K562 (cell line): ENCODE results near the gene LCN1. TPM values are rescaled to one million over a fixed set of nuclear protein-coding genes. Genes with fewer than 3 reads are reported as not detected.

Source experiments
- ATAC-seq: fragments of 200-7000 bp; cut with Tn5 transposase; 3 replicates; pipeline ENCODE4 v1.9.1; 2020; ENCODE audit warnings: moderate library complexity
- BruUV-seq: library from RNA; stranded (reverse); fragments of 400-500 nt; replicated peaks from 2 replicates; lab custom pipeline; 2021; lab: Mats Ljungman, UMichigan
- CTCF ChIA-PET: fragments of 300-600 bp; formaldehyde crosslinking; extraction: SDS; loops from one replicate; lab custom pipeline; 2021; ENCODE audit warnings: low intra/inter-chr PET ratio; lab: Yijun Ruan, JAX
- POLR2A ChIA-PET: fragments of 300-600, 350-650 bp; sonication (Branson Sonifier 250); formaldehyde crosslinking; extraction: SDS; loops from one replicate; lab custom pipeline; 2021; ENCODE audit warnings: antibody characterized with exemption, inconsistent platforms; lab: Yijun Ruan, JAX
- DNase-seq, 4 experiments: peaks; one replicate each; pipeline versions ENCODE4 v3.0.0 to v3.0.0-alpha.2; 2011 to 2018; ENCODE audit warnings: low spot score in 3 of 4, mixed read lengths in 3 of 4; ENCODE audit errors: extremely low read depth in 1 of 4
- FAIRE-seq: peaks from 2 replicates; lab custom pipeline; 2011; peaks lifted over from hg19 to GRCh38; lab: Jason Lieb, UNC
- H2AFZ ChIP-seq: 2 replicates; pipeline ENCODE4 v1.6.0; 2011; ENCODE audit warnings: low read depth, low read length, control low read depth, inconsistent platforms
- H3K27ac ChIP-seq: fragments of 200-600 bp; 3 replicates; pipeline ENCODE4 v1.8.0; 2011; ENCODE audit warnings: low read depth, mild to moderate bottlenecking, control low read depth, inconsistent platforms, low read length, moderate library complexity, mixed read lengths; ENCODE audit errors: extremely low read depth
- H3K27me3 ChIP-seq, 2 experiments: fragments of 300-600 bp in 1 of 2; 2 replicates in 1 of 2; 3 replicates in 1 of 2; pipeline versions ENCODE4 v1.6.0 to v1.8.0; 2011; ENCODE audit warnings: inconsistent platforms in 2 of 2, low read length in 2 of 2, mild to moderate bottlenecking in 1 of 2, mixed read lengths in 1 of 2, moderate library complexity in 1 of 2; ENCODE audit not compliant: control insufficient read depth in 2 of 2, insufficient read depth in 2 of 2
- H3K36me3 ChIP-seq: fragments of 300-600 bp; 3 replicates; pipeline ENCODE4 v1.8.0; 2011; ENCODE audit warnings: mild to moderate bottlenecking, low read length, inconsistent platforms; ENCODE audit not compliant: control insufficient read depth, insufficient read depth
- H3K4me1 ChIP-seq, 2 experiments: fragments of 200-600 bp in 1 of 2; replicated peaks in 1 of 2; 2 replicates in 1 of 2; 3 replicates in 1 of 2; pipeline versions ENCODE4 v1.5.1 to v1.8.0; 2011; ENCODE audit warnings: inconsistent platforms in 2 of 2, low read length in 2 of 2, mild to moderate bottlenecking in 1 of 2, mixed read lengths in 1 of 2, moderate library complexity in 1 of 2; ENCODE audit not compliant: control insufficient read depth in 2 of 2, insufficient read depth in 2 of 2
- H3K4me2 ChIP-seq: 2 replicates; pipeline ENCODE4 v1.6.1; 2011; ENCODE audit warnings: low read length, control low read depth, inconsistent platforms, mixed read lengths; ENCODE audit not compliant: insufficient read depth
- H3K4me3 ChIP-seq: fragments of 200-600 bp; sonication (generic), shearing (Covaris generic); 2 replicates; pipeline ENCODE4 v1.5.1; 2016; ENCODE audit warnings: control low read depth, inconsistent platforms
- H3K79me2 ChIP-seq: fragments of 200-600 bp; 3 replicates; pipeline ENCODE4 v1.8.0; 2011; ENCODE audit warnings: low read length, inconsistent platforms; ENCODE audit not compliant: control insufficient read depth, insufficient read depth
- H3K9ac ChIP-seq, 2 experiments: 2 replicates each; pipeline versions ENCODE4 v1.6.0 to v1.6.1; 2011; ENCODE audit warnings: low read depth in 2 of 2, low read length in 2 of 2, control low read depth in 1 of 2, inconsistent platforms in 1 of 2, mild to moderate bottlenecking in 1 of 2, mixed read lengths in 1 of 2; ENCODE audit not compliant: insufficient read depth in 1 of 2
- H3K9me1 ChIP-seq: one replicate; pipeline ENCODE4 v1.6.0; 2011; ENCODE audit warnings: inconsistent platforms, mild to moderate bottlenecking, low read length, moderate library complexity; ENCODE audit not compliant: control insufficient read depth, insufficient read depth
- H3K9me3 ChIP-seq: replicated peaks from 2 replicates; pipeline ENCODE4 v1.5.1; 2011; ENCODE audit warnings: low read depth, low read length, inconsistent platforms; ENCODE audit not compliant: control insufficient read depth, insufficient read depth
- H4K20me1 ChIP-seq: replicated peaks from 2 replicates; pipeline ENCODE4 v1.6.1; 2011; ENCODE audit warnings: low read length, inconsistent platforms, mixed read lengths; ENCODE audit not compliant: control insufficient read depth, insufficient read depth
- EGR1 ChIP-seq: fragments of 450-650 bp; conservative IDR thresholded peaks from 2 replicates; pipeline ENCODE4 v1.6.1; 2017; ENCODE audit warnings: mild to moderate bottlenecking
- MTA1 ChIP-seq: fragments of 450-650 bp; IDR thresholded peaks from 2 replicates; pipeline ENCODE4 v1.6.1; 2017; ENCODE audit warnings: borderline replicate concordance
- NR2C1 ChIP-seq, 2 experiments: fragments of 450-650 bp; IDR thresholded peaks; 2 replicates each; pipeline ENCODE4 v1.6.1; 2017; ENCODE audit warnings: mild to moderate bottlenecking in 2 of 2, antibody characterized with exemption in 1 of 2, inconsistent platforms in 1 of 2, missing compliant biosample characterization in 1 of 2, missing genetic modification characterization in 1 of 2
- POLR2G ChIP-seq: fragments of 200-400 bp; formaldehyde crosslinking; IDR thresholded peaks from 2 replicates; pipeline ENCODE4 v1.6.1; 2017; ENCODE audit warnings: low read depth, mild to moderate bottlenecking, antibody characterized with exemption, low read length, moderate library complexity
- RBFOX2 ChIP-seq: fragments of 200-400 bp; formaldehyde crosslinking; IDR thresholded peaks from 2 replicates; pipeline ENCODE4 v1.6.1; 2017; ENCODE audit warnings: low read depth, mild to moderate bottlenecking, low read length, moderate library complexity
- TEAD4 ChIP-seq, 2 experiments: sonication (generic) in 1 of 2; formaldehyde crosslinking in 1 of 2; IDR thresholded peaks; 2 replicates each; pipeline versions ENCODE4 v1.6.1 to v1.8.0; 2012 to 2022; ENCODE audit warnings: borderline replicate concordance in 1 of 2, inconsistent platforms in 1 of 2, low read length in 1 of 2, mild to moderate bottlenecking in 1 of 2, missing genetic modification reagents in 1 of 2
- WGBS: fragments of 100-300 bp; shearing (Covaris generic); methylation state at CpG from one replicate; pipeline ENCODE4 v1.1.6; 2016; ENCODE audit warnings: low coverage, mixed read lengths; ENCODE audit not compliant: insufficient coverage; ENCODE audit errors: missing lambda C conversion rate; 5-methylcytosine and 5-hydroxymethylcytosine counted together
- in situ Hi-C: fragments of 300-500 bp; cut with MboI; formaldehyde crosslinking; loops from 4 replicates; pipeline ENCODE4 v1.15.0; 2018; ENCODE audit warnings: inconsistent platforms, mixed read lengths
- intact Hi-C: fragments of 100-400 bp; cut with micrococcal nuclease; formaldehyde crosslinking; loops from 2 replicates; pipeline ENCODE4 v1.14.2; 2022
- polyA plus RNA-seq, 8 experiments: library from polyadenylated mRNA; depleted of rRNA in 4 of 8; stranded (reverse) in 5 of 8; unstranded in 3 of 8; fragments of >200 nt; fragmentation: Nextera tagmentation in 2 of 8; fragmentation: Illumina TruSeq in 1 of 8; extraction: Ambion mirVana in 2 of 8; extraction: Trizol in 1 of 8; gene quantifications; 2 replicates each; pipeline versions ENCODE4 v1.2.1 to v1.2.3, GENCODE V29; 2011 to 2014; ENCODE audit warnings: inconsistent platforms in 1 of 8, missing spikeins in 1 of 8
- total RNA-seq, 7 experiments: library from RNA; depleted of rRNA in 6 of 7; stranded (reverse); fragments of >200 nt in 6 of 7; fragmentation: Illumina TruSeq in 2 of 7; extraction: Trizol in 2 of 7; gene quantifications; 2 replicates each; pipeline versions ENCODE4 v1.2.1 to v1.2.3, GENCODE V29; 2011 to 2021; ENCODE audit warnings: low replicate concordance in 1 of 7
- TF ChIP-seq, protein P1 (sequence below): fragments of 250-450 bp; sonication (Bioruptor Pico); IDR thresholded peaks from 2 replicates; pipeline ENCODE4 v1.9.0; 2021; ENCODE audit warnings: mild to moderate bottlenecking, inconsistent platforms

Gene LCN1
- total and polyA plus RNA-seq, 9 of the 15 experiments (the other 6 are each of a cell fraction or from before 2014, with no cell fraction given), result not detected

- peak overlapping the region; percentile 90; the same call in 2 of the 3 replicates for H3K27ac ChIP-seq
- peak overlapping the region; percentile 78; the same call in 1 of the 2 replicates for H3K4me3 ChIP-seq
- peaks cover 42% of the 10 kb centered on the region for H3K36me3 ChIP-seq
- ChIA-PET POLR2A (interaction anchor here (1.0 kb wide), 1 partner anchor 57 kb away, joined by 3 read pairs; no protein-coding TSS in a partner anchor), CTCF (no interaction called here)
- in situ Hi-C loops, result no loop called here
- H3K9ac ChIP-seq, result peak overlapping the region; percentile 92 to 93
- DNase-seq (peak in 2 of 4 experiments; percentile 39 to 45), ATAC-seq (no peak), FAIRE-seq (no peak)
- no peak overlapping the region for H2AFZ ChIP-seq
- H3K27me3 ChIP-seq, result no peaks in the 10 kb centered on the region
- H4K20me1 ChIP-seq, result peaks cover 21% of the 10 kb centered on the region
- WGBS, result 68% methylated on average over 10 of the region's 15 CpGs
- 0 out of 2 replicates have a peak, but pooled peaks have one; percentile 16 for TF ChIP-seq POLR2G
- TF ChIP-seq EGR1, result peak; percentile 75
- TF ChIP-seq MTA1, result no peak
- H3K79me2 ChIP-seq, result peaks cover 41% of the 10 kb centered on the region
- TSS peak; percentile 50 for BruUV-seq
- intact Hi-C loops, result no loop called here
- no peaks in the 10 kb centered on the region for H3K9me3 ChIP-seq
- H3K9me1 ChIP-seq, result no peaks in the 10 kb centered on the region
- H3K4me1 ChIP-seq, result peaks cover 26 to 86% of the 10 kb centered on the region in 2 experiments
- H3K4me2 ChIP-seq, result peak overlapping the region; percentile 88
Measured at GRCh38 chr9:135502168-135502872, 18.9 kb upstream of the LCN1 start.

DNA sequence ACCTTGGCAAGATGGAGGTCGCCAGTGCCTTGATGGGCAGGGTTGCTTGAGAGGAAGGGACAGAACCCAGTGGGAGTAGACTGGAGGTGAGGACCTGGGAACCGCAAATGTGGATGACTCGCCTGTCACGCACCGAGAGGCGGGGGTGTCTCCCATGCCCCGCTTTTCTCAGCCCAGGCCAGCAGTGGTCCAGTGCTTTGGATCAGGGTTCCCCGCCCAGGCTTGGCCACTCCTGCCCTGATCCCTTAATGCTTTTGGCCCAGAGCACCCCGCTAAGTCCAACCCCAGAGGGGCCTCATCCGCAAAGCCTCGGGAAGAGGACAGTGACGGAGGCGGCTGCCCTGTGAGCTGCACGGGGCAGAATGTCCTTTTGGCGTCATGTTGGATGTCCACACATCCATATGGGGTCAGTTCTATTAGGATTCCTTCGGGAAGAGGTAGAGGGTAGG lies 18.3 kb upstream of the LCN1 start:
- Histone ChIP-seq H3K9ac (peak overlapping the region in 1 of 2 experiments; percentile 37; a peak in 1 of 4 replicates), H3K36me3 (peaks cover 42% of the 10 kb centered on the region), H3K27ac (no peak overlapping the region)
- CTCF ChIA-PET, result no interaction called here
- TF ChIP-seq TEAD4 (IDR thresholded peaks at IDR 0.05; ENCODE audit: low read length), result no peak
- TF ChIP-seq TEAD4 (CRISPR knock-in tag; IDR thresholded peaks at IDR 0.05; ENCODE audit: borderline replicate concordance), result no peak
- TF ChIP-seq NR2C1 (IDR thresholded peaks at IDR 0.05), result no peak
- no peak for TF ChIP-seq NR2C1 (tag; IDR thresholded peaks at IDR 0.05)
- TF ChIP-seq, protein P1, sequence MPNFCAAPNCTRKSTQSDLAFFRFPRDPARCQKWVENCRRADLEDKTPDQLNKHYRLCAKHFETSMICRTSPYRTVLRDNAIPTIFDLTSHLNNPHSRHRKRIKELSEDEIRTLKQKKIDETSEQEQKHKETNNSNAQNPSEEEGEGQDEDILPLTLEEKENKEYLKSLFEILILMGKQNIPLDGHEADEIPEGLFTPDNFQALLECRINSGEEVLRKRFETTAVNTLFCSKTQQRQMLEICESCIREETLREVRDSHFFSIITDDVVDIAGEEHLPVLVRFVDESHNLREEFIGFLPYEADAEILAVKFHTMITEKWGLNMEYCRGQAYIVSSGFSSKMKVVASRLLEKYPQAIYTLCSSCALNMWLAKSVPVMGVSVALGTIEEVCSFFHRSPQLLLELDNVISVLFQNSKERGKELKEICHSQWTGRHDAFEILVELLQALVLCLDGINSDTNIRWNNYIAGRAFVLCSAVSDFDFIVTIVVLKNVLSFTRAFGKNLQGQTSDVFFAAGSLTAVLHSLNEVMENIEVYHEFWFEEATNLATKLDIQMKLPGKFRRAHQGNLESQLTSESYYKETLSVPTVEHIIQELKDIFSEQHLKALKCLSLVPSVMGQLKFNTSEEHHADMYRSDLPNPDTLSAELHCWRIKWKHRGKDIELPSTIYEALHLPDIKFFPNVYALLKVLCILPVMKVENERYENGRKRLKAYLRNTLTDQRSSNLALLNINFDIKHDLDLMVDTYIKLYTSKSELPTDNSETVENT (CRISPR knock-in tag), result no peak
- peak; percentile 13; the same call in 1 of the 2 replicates for TF ChIP-seq RBFOX2
- TF ChIP-seq, all 486 proteins: peak for 1
- Histone ChIP-seq H3K9me3 (no peaks in the 10 kb centered on the region), H3K9me1 (no peaks in the 10 kb centered on the region), H4K20me1 (peaks cover 21% of the 10 kb centered on the region), H3K4me3 (no peak overlapping the region), H3K27me3 (no peaks in the 10 kb centered on the region), H3K4me2 (no peak overlapping the region), H2AFZ (no peak overlapping the region), H3K79me2 (peaks cover 41% of the 10 kb centered on the region), H3K4me1 (peaks cover 26 to 89% of the 10 kb centered on the region in 2 experiments)
- in situ Hi-C loops, result no loop called here
- DNase-seq (peak in 1 of 4 experiments; percentile 20), FAIRE-seq (no peak), ATAC-seq (no peak)
- POLR2A ChIA-PET, result interaction anchor here (1.0 kb wide), 1 partner anchor 56 kb away, joined by 3 read pairs; no protein-coding TSS in a partner anchor
- BruUV-seq, result no TSS peak
- 85% methylated on average over 16 of the region's 16 CpGs for WGBS
- intact Hi-C loops, result no loop called here
